D721Med (cell line): ENCODE data around the gene CCDC3.

Source experiments
- DNase-seq: peaks from one replicate; pipeline ENCODE4 v3.0.0; 2011; ENCODE audit warnings: low spot score; ENCODE audit not compliant: insufficient read length
- FAIRE-seq: peaks from 2 replicates; lab custom pipeline; 2011; peaks lifted over from hg19 to GRCh38; lab: Jason Lieb, UNC
- TF ChIP-seq, protein P1 (sequence below): IDR thresholded peaks from 2 replicates; pipeline ENCODE4 v1.5.1; 2012; ENCODE audit warnings: mild to moderate bottlenecking, control low read depth; ENCODE audit not compliant: insufficient read depth; ENCODE audit errors: missing control alignments

CCDC3 gene

DNA sequence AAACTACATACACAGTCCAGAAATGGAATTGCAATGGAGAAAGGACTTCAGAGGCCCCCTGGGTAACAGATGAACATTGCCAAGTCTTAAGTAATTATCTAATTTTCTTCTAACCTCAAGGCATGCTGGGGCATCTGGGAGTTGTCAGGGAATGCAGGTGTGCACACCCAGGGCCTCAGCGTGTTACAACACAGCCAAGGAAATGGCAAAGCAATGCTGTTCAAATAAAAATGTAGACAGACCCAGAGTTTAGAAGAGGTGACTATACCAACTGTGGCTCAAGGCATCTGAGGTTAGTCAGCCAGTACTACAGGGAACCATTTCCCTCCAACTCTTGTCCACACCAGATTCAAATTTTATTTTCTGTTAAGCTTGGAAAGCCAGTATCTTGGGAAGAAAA, 73.6 kb downstream of the CCDC3 start:
- TF ChIP-seq, protein P1, sequence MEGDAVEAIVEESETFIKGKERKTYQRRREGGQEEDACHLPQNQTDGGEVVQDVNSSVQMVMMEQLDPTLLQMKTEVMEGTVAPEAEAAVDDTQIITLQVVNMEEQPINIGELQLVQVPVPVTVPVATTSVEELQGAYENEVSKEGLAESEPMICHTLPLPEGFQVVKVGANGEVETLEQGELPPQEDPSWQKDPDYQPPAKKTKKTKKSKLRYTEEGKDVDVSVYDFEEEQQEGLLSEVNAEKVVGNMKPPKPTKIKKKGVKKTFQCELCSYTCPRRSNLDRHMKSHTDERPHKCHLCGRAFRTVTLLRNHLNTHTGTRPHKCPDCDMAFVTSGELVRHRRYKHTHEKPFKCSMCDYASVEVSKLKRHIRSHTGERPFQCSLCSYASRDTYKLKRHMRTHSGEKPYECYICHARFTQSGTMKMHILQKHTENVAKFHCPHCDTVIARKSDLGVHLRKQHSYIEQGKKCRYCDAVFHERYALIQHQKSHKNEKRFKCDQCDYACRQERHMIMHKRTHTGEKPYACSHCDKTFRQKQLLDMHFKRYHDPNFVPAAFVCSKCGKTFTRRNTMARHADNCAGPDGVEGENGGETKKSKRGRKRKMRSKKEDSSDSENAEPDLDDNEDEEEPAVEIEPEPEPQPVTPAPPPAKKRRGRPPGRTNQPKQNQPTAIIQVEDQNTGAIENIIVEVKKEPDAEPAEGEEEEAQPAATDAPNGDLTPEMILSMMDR: no peak
- DNase-seq (no peak), FAIRE-seq (no peak)

DNA sequence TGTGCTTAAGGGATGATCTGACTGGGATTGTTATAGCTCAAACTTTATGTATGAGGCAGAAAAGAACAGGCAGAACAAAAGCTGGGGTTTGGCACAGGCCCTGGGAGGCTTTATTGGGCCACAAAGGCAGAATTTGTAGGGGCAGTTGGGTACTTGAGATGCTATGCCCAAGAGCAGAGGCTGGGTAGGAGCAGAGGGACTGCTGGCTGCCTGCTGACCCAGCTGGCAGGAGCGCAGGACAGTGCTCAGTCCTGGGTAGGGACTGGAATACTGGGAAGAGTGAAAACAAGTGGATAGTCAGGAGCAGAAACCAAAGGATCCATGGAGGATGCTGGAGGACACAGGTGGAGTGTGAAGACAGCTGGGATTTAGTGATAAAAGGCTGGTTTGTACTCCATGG, 75.7 kb downstream of the CCDC3 start:
- DNase-seq (no peak), FAIRE-seq (no peak)
- TF ChIP-seq, protein P1: no peak

DNA sequence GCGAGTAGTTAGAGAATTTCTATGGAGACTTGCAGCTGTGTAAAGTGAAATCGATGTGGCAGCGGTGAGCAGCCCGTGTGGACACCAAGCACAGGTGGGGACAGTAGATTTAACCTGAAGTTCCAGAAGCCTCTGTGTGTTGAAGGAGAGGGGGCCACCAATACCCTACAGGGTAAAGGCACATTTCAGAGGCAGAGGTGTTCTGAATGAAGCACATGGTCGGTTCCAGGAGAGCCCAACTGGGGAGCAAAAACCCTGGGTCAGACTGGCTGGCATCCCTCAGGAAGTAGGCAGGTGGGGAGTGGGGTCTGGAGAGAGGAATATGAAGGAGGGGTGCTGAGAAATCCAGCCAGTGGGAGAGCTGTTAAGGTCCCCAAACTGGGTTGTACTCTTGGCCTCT, 76.6 kb downstream of the CCDC3 start:
- DNase-seq: no peak
- FAIRE-seq: no peak
- TF ChIP-seq, protein P1: no peak

DNA sequence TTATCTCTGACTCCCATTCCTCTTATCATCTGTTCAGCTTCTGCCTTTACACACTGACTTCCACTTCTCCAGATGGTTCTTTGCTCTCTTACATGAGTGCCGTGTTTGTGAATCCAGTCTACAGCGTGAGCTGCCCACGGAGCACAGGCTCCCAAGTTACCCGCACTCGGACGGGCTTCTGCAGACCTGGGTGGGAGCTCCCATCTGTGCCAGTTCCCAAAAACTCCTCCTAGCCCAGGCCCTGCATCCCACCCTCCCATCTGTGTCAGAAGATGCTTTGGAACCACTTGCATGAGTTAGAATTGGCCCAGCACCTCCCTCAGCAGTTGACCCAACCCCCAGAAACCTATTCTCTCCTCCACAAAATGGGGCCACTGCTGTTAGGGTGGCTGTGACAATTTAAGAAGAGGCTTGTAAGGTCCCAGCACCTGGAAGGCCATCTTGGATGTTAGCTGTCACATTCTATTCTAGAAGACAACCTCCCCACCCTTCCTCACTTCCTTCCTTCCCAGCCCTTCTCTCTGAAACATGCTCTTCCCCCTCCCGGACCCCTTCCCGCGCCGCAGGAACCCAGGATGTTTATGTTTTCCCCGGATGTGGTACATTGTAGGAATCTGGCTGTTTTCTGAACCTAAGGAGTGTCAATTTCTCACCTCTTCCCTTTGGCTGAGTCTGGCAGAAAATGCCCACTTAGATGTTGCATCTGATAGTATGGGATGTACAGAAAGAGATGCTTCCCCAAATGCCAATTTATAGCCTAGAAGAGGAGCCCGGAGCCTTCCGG, 79.2 kb downstream of the CCDC3 start:
- TF ChIP-seq, protein P1: no peak
- no peak for FAIRE-seq
- no peak for DNase-seq

DNA sequence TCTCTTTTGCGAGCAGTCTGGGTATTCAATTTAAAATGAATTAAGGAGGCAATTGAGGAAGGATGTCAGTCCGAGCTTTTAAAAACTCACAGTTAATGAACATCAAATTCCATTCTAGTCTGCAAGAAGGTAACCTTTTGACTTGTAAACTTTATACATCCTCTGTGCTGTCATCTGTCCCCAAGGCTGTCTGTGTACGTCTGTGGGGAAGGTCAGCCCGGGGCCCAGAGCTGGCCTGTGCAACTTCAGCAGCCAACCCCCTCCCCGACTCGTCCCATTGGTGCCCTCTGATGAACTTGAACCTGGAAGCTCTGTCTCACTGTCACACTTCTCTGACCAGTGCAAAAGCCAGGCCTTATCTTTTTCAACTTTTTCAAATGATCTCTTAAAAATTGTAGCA, 80.3 kb downstream of the CCDC3 start:
- no peak for DNase-seq
- FAIRE-seq: no peak
- TF ChIP-seq, protein P1: no peak

DNA sequence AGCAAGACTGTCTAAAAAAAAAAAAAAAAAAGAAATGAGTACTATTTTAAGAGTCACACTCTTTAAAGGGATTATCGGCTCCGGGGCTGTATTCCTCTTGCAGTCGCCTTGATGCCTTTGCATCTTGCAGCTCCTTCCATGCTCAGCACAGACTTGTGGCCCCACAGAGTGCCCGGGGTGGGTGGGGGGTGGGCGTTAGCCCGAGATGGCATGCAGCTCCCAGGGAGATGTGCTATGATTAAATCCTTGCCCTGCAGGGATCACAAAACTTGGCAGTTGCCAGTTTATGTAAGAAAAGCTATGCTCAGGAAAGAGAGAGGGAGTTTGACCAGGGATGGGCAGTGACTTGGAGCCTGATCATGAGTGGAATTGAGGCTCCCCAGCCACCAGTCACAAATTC, 81.9 kb downstream of the CCDC3 start:
- TF ChIP-seq, protein P1: no peak
- DNase-seq (no peak), FAIRE-seq (no peak)

DNA sequence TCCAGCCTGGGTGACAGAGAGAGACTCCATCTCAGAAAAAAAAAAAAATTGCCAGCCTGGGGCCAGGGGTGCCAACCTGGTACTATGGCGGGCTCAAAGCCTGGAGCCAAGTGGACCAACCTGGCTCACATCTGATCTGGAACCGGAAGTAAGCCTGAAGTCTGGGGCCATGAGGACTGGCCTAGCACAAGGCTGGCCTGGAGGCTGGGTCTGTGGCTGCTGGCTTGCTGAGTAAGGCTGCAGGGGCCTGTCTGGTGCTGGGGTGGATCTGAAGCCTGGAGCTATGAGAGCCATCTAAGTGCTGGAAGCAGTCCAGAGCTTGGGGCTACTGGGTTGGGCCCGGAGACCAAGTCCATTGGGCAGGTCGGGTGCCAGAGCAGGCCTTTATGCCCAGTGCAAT, 84.9 kb downstream of the CCDC3 start:
- TF ChIP-seq, protein P1: no peak

More for the DNA sequence above, 84.9 kb downstream of the CCDC3 start:
- FAIRE-seq (no peak), DNase-seq (no peak)
